ENCODE measurements around the gene SF3B4.

GRCh38 chr1:149965440-149965839 lies 37.8 kb upstream of the SF3B4 start:
- TF ChIP-seq POLR2A (IDR thresholded peaks at IDR 0.05) = no peak
- TF ChIP-seq, protein P1, sequence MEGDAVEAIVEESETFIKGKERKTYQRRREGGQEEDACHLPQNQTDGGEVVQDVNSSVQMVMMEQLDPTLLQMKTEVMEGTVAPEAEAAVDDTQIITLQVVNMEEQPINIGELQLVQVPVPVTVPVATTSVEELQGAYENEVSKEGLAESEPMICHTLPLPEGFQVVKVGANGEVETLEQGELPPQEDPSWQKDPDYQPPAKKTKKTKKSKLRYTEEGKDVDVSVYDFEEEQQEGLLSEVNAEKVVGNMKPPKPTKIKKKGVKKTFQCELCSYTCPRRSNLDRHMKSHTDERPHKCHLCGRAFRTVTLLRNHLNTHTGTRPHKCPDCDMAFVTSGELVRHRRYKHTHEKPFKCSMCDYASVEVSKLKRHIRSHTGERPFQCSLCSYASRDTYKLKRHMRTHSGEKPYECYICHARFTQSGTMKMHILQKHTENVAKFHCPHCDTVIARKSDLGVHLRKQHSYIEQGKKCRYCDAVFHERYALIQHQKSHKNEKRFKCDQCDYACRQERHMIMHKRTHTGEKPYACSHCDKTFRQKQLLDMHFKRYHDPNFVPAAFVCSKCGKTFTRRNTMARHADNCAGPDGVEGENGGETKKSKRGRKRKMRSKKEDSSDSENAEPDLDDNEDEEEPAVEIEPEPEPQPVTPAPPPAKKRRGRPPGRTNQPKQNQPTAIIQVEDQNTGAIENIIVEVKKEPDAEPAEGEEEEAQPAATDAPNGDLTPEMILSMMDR (IDR thresholded peaks at IDR 0.05) = no peak

All from lower leg skin (tissue), 3 donors.